ENCODE measurements around the gene FFAR3.

- no peak for TF ChIP-seq POLR2A (IDR thresholded peaks at IDR 0.05)
- no peak for TF ChIP-seq EP300 (IDR thresholded peaks at IDR 0.05)
These were observed 37.0 kb upstream of the FFAR3 start for GRCh38 chr19:35321291-35321690.

All from sigmoid colon (tissue), 4 donors.